GM19351 (cell line): ENCODE results near the gene PEX11G.
"Not testable (repeated sequence)": the region's sequence is repeated elsewhere in the genome, so short reads cannot be mapped to it uniquely, and the experiment has no call there.

Source experiments
- ATAC-seq: cut with Tn5 transposase; IDR thresholded peaks from one replicate; pipeline ENCODE4 v1.9.1; 2021; ENCODE audit warnings: mild to moderate bottlenecking, moderate library complexity; ENCODE audit not compliant: unreplicated experiment

PEX11G gene

GRCh38 chr19:7470540-7471305 is 18.1 kb downstream of the PEX11G start:
- ATAC-seq: no peak

GRCh38 chr19:7469669-7470285 is 19.1 kb downstream of the PEX11G start:
- no peak for ATAC-seq

- ATAC-seq: no peak
These were observed 20.0 kb downstream of the PEX11G start for GRCh38 chr19:7468840-7469239.

- no peak for ATAC-seq
These were observed 21.5 kb downstream of the PEX11G start for GRCh38 chr19:7467009-7467989.

GRCh38 chr19:7463575-7463974 is 25.3 kb downstream of the PEX11G start:
- ATAC-seq: no peak

GRCh38 chr19:7461841-7462629 is 26.8 kb downstream of the PEX11G start:
- no peak for ATAC-seq

- ATAC-seq: no peak
These were observed 28.3 kb downstream of the PEX11G start for GRCh38 chr19:7460562-7460966.

- no peak for ATAC-seq
These were observed 29.1 kb downstream of the PEX11G start for GRCh38 chr19:7459773-7460172.

- no peak for ATAC-seq
These were observed 30.2 kb downstream of the PEX11G start for GRCh38 chr19:7458675-7459074.

- ATAC-seq: no peak
These were observed 31.8 kb downstream of the PEX11G start for GRCh38 chr19:7456964-7457541.

GRCh38 chr19:7455600-7456296 is 33.1 kb downstream of the PEX11G start:
- ATAC-seq: no peak

GRCh38 chr19:7454998-7455397 is 33.8 kb downstream of the PEX11G start:
- no peak for ATAC-seq

GRCh38 chr19:7450243-7451223 is 38.3 kb downstream of the PEX11G start:
- no peak for ATAC-seq

- ATAC-seq: not testable (repeated sequence)
These were observed 39.3 kb downstream of the PEX11G start for GRCh38 chr19:7449391-7450070.

- no peak for ATAC-seq
These were observed 41.2 kb downstream of the PEX11G start for GRCh38 chr19:7447648-7448047.

GRCh38 chr19:7445104-7445503 is 43.7 kb downstream of the PEX11G start:
- ATAC-seq: no peak

- ATAC-seq: no peak
These were observed 44.8 kb downstream of the PEX11G start for GRCh38 chr19:7444042-7444441.

GRCh38 chr19:7442423-7442822 is 46.4 kb downstream of the PEX11G start:
- no peak for ATAC-seq
